Cardiac muscle cell (in vitro differentiated cells and primary cell): Measurements from ENCODE around the gene PGAP6. TPM values are rescaled to one million over a fixed set of nuclear protein-coding genes. Genes with fewer than 3 reads are reported as not detected.
A peak's percentile ranks its signal among the peaks of the same experiment; 100 is the strongest.

Source experiments
- DNase-seq, 2 donors: peaks; one replicate each; pipeline versions ENCODE4 v3.0.0 to v3.0.0-alpha.2; 2010 to 2017; ENCODE audit warnings: low read depth in 1 of 2, low spot score in 1 of 2
- H3K27ac ChIP-seq: fragments of 200-600 bp; sonication (generic); 2 replicates; pipeline ENCODE4 v1.5.1; 2016
- H3K27me3 ChIP-seq: fragments of 200-600 bp; sonication (generic); 2 replicates; pipeline ENCODE4 v1.6.0; 2016; ENCODE audit warnings: control low read depth
- H3K36me3 ChIP-seq: fragments of 200-600 bp; sonication (generic); 2 replicates; pipeline ENCODE4 v1.5.1; 2016; ENCODE audit warnings: control low read depth
- H3K4me1 ChIP-seq: fragments of 200-600 bp; sonication (generic); 2 replicates; pipeline ENCODE4 v1.8.1; 2017; ENCODE audit warnings: low read depth, mild to moderate bottlenecking, mixed run types
- H3K4me3 ChIP-seq: fragments of 200-600 bp; sonication (generic); 2 replicates; pipeline ENCODE4 v1.5.1; 2016; ENCODE audit warnings: mild to moderate bottlenecking
- H3K9me3 ChIP-seq: fragments of 200-600 bp; sonication (generic); 2 replicates; pipeline ENCODE4 v1.5.1; 2017; ENCODE audit warnings: low read depth, mild to moderate bottlenecking, control low read depth
- CTCF ChIP-seq: IDR thresholded peaks from 2 replicates; pipeline ENCODE4 v1.5.1; 2012; ENCODE audit warnings: low read depth, mild to moderate bottlenecking, low read length
- polyA plus RNA-seq: library from polyadenylated mRNA; unstranded; fragments of >200 nt; fragmentation: Nextera tagmentation; extraction: Ambion mirVana; gene quantifications from 2 replicates; pipeline ENCODE4 v1.2.1, GENCODE V29; 2016
- total RNA-seq: library from RNA; depleted of rRNA; stranded (reverse); fragments of >200 nt; gene quantifications from 2 replicates; pipeline ENCODE4 v1.2.3, GENCODE V29; 2016

The PGAP6 gene
- total RNA-seq (135 and 167 TPM in 2 replicates), polyA plus RNA-seq (113 and 142 TPM in 2 replicates)

- no peaks in the 10 kb centered on the region for H3K9me3 ChIP-seq
- peaks cover 25% of the 10 kb centered on the region for H3K4me1 ChIP-seq
- H3K27ac ChIP-seq, result peak within 1 kb of the TSS; percentile 76
- H3K4me3 ChIP-seq, result peak within 1 kb of the TSS; percentile 100
- DNase-seq, result peak; percentile 61 to 80
- H3K27me3 ChIP-seq, result no peaks in the 10 kb centered on the region
- no peak for TF ChIP-seq CTCF
- H3K36me3 ChIP-seq, result peaks cover 1% of the 10 kb centered on the region
These were observed at the start of gene PGAP6 for GRCh38 chr16:381789-382717. Gene PGAP6 (minus strand): TSS chr16:381978. CDS start chr16:381821, 157 bp downstream.

GRCh38 chr16:430904-431303, 49.1 kb upstream of the PGAP6 start:
- peaks cover 4% of the 10 kb centered on the region for H3K4me1 ChIP-seq
- H3K9me3 ChIP-seq, result no peaks in the 10 kb centered on the region
- no peak overlapping the region for H3K4me3 ChIP-seq
- H3K27me3 ChIP-seq, result no peaks in the 10 kb centered on the region
- no peak for DNase-seq
- no peak for TF ChIP-seq CTCF
- no peak overlapping the region for H3K27ac ChIP-seq
- H3K36me3 ChIP-seq, result no peaks in the 10 kb centered on the region

- no peaks in the 10 kb centered on the region for H3K9me3 ChIP-seq
- peaks cover 4% of the 10 kb centered on the region for H3K4me1 ChIP-seq
- no peak overlapping the region for H3K27ac ChIP-seq
- TF ChIP-seq CTCF, result no peak
- H3K36me3 ChIP-seq, result no peaks in the 10 kb centered on the region
- DNase-seq, result no peak
- peaks cover 22% of the 10 kb centered on the region for H3K27me3 ChIP-seq
- peak overlapping the region; percentile 85 for H3K4me3 ChIP-seq
These were observed 45.5 kb upstream of the PGAP6 start for GRCh38 chr16:427250-427649.

- peak overlapping the region; percentile 85 for H3K4me3 ChIP-seq
- DNase-seq, result no peak
- H3K27ac ChIP-seq, result no peak overlapping the region
- no peak for TF ChIP-seq CTCF
- peaks cover 22% of the 10 kb centered on the region for H3K27me3 ChIP-seq
- no peaks in the 10 kb centered on the region for H3K9me3 ChIP-seq
- peaks cover 4% of the 10 kb centered on the region for H3K4me1 ChIP-seq
- no peaks in the 10 kb centered on the region for H3K36me3 ChIP-seq
These were observed 45.1 kb upstream of the PGAP6 start for GRCh38 chr16:426906-427249.

GRCh38 chr16:426115-426905, 44.5 kb upstream of the PGAP6 start:
- TF ChIP-seq CTCF, result no peak
- Histone ChIP-seq H3K27me3 (peaks cover 22% of the 10 kb centered on the region), H3K4me1 (peaks cover 4% of the 10 kb centered on the region), H3K9me3 (no peaks in the 10 kb centered on the region), H3K36me3 (no peaks in the 10 kb centered on the region), H3K4me3 (peak overlapping the region; percentile 85), H3K27ac (no peak overlapping the region)
- peak in 1 of 2 donors; percentile 30 for DNase-seq
